Left kidney (tissue), 2 donors: Measurements from ENCODE around the gene ADAM12. TPM values are rescaled to one million over a fixed set of nuclear protein-coding genes. Genes with fewer than 3 reads are reported as not detected.
"Not testable (repeated sequence)": the region's sequence is repeated elsewhere in the genome, so short reads cannot be mapped to it uniquely, and the experiment has no call there.

Experiments used
- DNase-seq: peaks from one replicate; pipeline ENCODE4 v3.0.0-alpha.2; 2013
- polyA plus RNA-seq: library from polyadenylated mRNA; unstranded; fragments of 120-200 nt; gene quantifications from one replicate; pipeline ENCODE4 v1.2.1, GENCODE V29; 2013; ENCODE audit not compliant: insufficient read length

The ADAM12 gene
- polyA plus RNA-seq, 1 donor = 26.4 TPM

DNA sequence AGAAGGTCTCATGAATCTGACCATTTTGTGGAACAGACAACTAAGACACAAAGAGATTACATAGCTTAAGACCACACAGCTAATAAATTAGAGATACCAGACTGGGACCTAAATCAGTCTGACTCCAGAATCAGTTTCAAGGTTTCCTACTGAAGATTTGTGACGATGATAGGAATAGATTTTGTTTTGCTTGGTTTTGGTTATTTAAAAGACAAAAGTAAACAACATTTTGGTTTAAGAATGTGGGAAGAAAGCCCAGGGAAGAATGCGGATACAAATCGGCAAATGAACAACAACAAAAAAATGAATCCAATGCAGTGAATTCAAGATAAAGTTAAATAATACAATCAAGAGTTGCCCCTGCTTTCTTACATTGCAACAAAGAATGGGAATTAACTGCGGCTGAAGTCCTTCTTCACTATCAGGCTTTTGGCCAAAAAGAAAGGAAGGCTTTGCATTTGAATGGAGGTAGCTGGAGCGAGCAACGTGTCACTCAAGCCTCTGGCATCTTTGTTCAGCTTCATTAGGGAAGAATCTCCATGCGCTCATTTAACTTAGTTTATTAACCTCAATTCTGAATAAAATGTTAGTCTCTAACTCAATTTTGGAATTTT, 210.8 kb downstream of the ADAM12 start:
- DNase-seq = no peak

DNA sequence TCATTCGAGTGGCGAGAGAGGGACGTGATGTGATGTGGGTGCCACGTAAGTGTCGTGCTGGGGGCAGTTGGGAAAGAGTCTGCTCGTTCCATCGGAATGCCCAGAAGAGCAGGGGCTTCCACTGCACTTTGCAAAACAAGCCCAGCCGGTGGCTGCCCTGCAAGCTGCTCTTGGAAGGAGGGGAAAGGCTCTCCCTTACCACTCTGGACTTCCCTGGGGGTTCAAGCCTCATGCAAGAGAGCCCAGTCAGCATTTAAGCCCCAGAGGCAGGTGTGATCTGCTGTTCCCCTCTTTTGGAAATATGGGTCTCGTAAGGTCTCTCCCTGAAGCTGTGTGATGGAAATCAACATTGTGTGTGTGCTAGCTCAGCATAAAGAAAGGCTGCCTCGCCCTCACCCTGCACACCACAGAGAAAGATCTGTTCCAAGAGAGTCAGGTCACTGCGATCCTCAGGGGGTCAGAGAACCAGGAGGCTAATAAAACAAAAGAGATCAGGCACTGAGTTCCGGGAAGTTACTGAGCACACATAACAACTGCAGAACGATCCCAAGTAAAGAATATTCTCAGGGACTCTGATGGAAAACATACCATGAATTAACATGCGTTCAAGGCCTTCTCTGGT, 212.5 kb downstream of the ADAM12 start:
- DNase-seq = no peak

DNA sequence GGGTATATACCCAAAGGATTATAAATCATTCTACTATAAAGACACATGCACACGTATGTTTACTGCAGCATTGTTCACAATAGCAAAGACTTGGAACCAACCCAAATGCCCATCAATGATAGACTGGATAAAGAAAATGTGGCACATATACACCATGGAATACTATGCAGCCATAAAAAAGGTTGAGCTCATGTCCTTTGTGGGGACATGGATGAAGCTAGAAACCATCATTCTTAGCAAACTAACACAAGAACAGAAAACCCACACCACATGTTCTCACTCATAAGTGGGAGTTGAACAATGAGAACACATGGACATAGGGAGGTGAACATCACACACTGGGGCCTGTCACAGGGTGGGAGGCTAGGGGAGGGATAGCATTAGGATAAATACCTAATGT, 215.5 kb downstream of the ADAM12 start:
- DNase-seq = not testable (repeated sequence)

DNA sequence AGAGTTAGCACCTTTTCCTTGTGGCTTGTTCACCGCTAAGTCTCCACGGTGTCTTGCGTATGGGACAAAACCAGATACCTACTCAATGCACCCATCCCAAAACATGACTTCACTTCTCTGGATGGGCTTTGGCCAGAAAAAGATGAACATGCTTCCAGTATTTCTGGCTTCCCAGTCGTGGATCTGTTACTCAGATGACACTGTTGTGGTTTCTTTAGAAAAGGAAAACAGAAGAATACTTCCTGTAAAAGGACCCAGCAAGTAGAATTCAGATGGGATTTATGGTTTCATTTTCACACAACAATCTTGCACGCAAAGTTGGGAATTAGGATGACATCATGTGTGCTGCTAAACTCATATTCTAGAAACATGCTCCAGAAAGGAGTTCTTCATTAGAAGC, 216.7 kb downstream of the ADAM12 start:
- DNase-seq = no peak

- DNase-seq = no peak
Observed at GRCh38 chr10:126170776-126171175, 217.5 kb downstream of the ADAM12 start.

DNA sequence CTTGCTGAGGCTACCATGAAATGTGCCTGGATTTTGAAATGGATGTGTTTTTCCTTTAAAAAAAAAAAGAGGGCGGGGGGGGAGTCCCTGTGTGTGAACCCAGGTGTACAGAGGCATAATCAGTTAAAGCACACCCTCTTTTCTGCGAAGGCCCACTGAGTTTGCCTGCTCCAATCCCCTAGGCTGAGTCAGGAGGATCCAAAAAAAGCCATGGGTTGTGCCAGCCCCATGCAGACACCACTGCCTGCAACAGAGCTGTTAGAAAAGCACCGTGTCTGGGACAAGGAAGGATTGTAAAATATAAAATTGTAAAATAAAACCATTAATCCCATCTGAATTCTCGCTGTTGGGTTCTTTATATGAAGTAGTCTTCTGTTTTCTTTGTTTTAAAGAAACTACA, 217.9 kb downstream of the ADAM12 start:
- DNase-seq = no peak

DNA sequence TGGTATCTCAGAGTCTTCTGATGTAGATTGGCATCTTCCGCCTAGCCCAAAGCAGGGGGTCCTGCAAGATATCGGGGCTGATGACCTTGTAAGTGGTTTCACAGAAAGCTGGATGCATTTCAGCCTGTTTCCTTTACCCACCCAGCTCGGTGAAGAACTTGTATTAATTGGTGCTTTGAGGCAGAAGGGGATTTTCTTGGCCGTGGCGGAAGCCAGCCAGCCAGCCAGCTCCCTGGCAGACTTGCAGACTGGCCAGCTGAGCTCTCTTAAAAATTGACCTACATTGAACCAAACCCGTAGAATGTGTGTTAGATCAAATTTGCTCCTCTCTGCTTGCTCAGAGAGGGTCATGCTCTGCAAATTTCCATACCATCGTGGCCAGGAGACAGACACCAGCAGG, 218.4 kb downstream of the ADAM12 start:
- no peak for DNase-seq

GRCh38 chr10:126166797-126167196, 221.5 kb downstream of the ADAM12 start:
- no peak for DNase-seq

DNA sequence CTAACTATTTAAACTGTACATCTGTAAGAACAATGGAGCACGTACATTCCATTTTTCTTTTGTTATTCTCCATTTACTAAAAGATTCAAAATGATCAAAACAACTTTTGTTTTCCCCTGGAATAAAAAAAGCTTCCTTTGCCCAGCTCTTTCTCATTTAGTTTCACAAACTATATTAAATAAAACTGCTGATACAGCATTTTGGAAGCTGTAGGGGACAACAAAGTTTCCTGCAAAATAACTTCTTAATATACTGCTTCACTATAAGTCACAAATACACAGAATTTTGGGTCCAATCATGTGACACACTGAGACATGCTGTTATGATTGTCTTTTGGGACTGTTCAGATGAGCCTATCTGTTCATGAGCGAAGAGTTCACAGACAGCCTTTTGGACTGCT, 222.4 kb downstream of the ADAM12 start:
- DNase-seq = no peak

GRCh38 chr10:126163506-126163905, 224.8 kb downstream of the ADAM12 start:
- no peak for DNase-seq

DNA sequence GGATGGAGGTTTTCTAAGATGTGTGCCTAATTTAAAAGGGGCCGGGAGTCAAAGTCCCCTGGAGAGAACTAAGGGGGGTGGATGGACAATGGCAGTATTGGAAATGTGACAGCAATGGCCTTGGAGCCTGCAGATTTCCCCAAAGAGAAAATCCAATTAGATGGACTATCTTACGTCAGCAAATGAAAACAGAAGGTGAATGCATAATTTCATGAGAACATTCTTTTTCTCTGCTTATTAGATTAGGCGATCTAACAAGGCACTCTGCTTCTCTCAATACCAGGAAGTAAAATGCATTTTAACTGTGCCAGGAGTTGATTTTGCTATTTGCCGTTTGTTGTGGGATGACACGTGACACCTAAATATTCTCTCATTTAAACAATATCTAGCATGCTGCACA, 226.6 kb downstream of the ADAM12 start:
- DNase-seq = no peak

DNA sequence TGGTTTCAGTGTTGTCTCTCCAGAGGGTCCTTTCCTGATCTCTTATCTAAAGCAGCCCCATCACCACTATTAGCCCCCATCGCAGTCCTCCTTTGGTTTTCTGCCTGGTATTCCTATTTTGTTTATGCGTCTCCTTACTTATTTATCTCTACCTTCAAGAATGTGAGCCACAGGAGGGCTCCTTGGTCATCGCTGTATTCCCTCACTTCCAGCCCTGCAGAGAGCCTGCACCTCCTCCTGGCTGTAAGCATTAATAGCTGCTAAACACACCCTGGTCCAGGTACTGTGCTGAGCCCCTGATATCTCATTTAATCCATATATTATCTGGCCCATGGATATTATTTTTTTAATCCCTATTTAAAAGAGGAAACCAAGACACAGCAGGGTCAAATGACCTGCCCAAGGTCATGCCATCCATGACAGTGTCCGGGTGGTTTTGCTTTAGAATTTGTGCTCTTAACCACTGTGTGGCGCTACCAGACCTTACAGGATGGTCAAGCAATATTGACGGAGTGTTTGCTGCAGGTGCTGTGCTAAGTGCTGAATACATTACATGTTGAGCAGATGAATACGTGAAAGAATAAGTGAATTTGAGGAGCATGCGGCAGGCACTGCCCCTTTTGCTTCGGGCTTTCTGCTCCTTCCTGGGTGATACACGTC, 227.2 kb downstream of the ADAM12 start:
- DNase-seq = no peak

DNA sequence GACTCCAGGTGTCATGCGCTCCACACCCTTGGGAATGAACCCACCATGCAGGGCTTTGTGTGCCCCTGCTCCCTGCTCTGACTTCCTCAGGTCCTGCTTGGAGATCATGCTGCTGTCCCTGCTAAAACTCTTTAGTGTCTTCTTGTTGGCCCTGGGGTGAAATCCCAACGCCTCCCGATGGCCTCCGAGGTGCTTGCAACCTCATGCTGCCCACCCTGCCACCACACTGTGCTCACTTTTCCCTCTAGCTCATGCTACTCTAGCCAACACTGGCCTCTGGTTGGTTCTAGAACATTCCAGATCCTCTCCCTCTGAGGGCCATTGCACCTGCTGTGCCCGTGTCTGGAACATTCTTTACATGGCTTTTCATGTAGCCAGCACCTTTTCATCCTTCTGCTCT, 227.7 kb downstream of the ADAM12 start:
- no peak for DNase-seq

- DNase-seq = no peak
Observed at GRCh38 chr10:126158133-126158892, 230.0 kb downstream of the ADAM12 start.

DNA sequence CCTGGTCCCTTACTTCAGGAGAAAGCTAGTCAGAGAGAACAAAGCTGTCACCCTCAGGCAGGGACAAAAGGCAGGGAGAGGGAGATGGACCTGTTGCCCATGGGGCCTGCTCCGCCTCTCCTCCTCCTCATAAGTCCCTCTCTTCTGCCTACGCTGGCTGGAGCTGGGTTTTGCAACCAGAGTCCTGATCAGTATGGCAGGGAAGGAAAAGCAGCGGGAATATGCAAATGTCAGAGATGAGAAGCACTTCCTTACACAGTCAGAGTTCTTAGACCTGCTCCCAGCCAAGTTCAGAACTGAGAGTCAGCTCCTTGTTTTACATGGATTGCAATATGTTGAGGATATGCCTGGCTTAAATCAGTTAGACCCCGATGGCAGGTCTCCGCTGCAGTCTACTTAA, 231.1 kb downstream of the ADAM12 start:
- DNase-seq = no peak

- no peak for DNase-seq
Observed at GRCh38 chr10:126156503-126156902, 231.8 kb downstream of the ADAM12 start.

DNA sequence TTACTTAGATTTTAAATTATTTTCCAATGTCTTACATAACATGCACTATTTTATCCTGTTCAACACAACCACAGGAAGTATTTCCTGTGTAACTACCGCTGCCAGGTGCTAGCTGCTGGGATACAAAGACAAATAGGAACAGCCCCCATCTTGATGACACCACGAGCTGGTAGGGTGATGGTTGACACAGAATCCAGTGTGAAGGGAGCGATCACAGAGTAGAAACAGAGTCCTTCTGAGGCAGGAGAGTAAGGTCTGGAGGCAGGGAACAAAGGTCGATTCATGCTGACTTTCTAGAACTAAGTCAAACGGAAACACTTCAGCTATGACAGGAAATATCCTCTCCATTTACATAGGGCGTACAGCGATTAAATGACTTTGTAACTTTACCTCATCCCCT, 232.3 kb downstream of the ADAM12 start:
- no peak for DNase-seq

DNA sequence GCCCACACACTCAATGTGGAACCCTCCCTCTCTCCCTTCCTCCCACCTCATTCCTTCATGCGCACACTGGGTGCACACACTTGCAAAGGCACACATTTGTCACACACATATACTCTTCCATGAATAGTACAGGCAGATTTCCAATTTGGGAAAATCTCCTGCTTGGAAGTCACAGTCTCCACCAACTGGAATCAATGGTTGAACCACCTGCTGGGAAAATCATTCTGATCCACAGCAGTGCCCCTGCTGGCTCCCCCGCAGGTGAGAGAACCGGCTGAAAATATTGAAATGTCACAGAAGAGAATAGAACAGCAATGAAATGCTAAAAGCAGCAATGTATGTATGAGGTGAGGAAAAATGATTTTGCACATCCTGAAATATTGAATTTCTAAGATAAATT, 232.7 kb downstream of the ADAM12 start:
- no peak for DNase-seq

- DNase-seq = no peak
Observed at GRCh38 chr10:126153711-126154628, 234.3 kb downstream of the ADAM12 start.

- no peak for DNase-seq
Observed at GRCh38 chr10:126147866-126148587, 240.2 kb downstream of the ADAM12 start.

GRCh38 chr10:126146771-126147170, 241.5 kb downstream of the ADAM12 start:
- DNase-seq = no peak
